IgD-negative memory B cell (primary cell): ENCODE data around the gene FAM13B. TPM values are rescaled to one million over a fixed set of nuclear protein-coding genes. Genes with fewer than 3 reads are reported as not detected.

Source experiments
- H3K27ac Mint-ChIP-seq, 3 donors: one replicate each; pipeline ENCODE4 v1.8.0; 2020 to 2022; ENCODE audit warnings: mild to moderate bottlenecking in 3 of 3, mixed read lengths in 3 of 3, moderate library complexity in 1 of 3
- H3K27me3 Mint-ChIP-seq: one replicate; pipeline ENCODE4 v1.8.0; 2021; ENCODE audit warnings: mixed read lengths
- H3K36me3 Mint-ChIP-seq: one replicate; pipeline ENCODE4 v1.8.0; 2020; ENCODE audit warnings: mild to moderate bottlenecking, mixed read lengths
- H3K4me1 Mint-ChIP-seq, 3 donors: one replicate each; pipeline ENCODE4 v1.8.0; 2020 to 2022; ENCODE audit warnings: mixed read lengths in 3 of 3, mild to moderate bottlenecking in 1 of 3
- H3K4me3 Mint-ChIP-seq, 4 donors: one replicate each; pipeline ENCODE4 v1.8.0; 2020 to 2022; ENCODE audit warnings: mild to moderate bottlenecking in 4 of 4, mixed read lengths in 4 of 4, moderate library complexity in 3 of 4
- H3K9me3 Mint-ChIP-seq, 3 donors: one replicate each; pipeline ENCODE4 v1.8.0; 2020 to 2021; ENCODE audit warnings: mixed read lengths in 3 of 3, mild to moderate bottlenecking in 1 of 3
- polyA plus RNA-seq: library from polyadenylated mRNA; unstranded; fragments of 300-500 nt; fragmentation: Illumina TruSeq; gene quantifications from one replicate; pipeline ENCODE4 v1.2.3, GENCODE V29; 2021

Gene FAM13B
- polyA plus RNA-seq, 1 donor from 2014 or later, result 34.2 TPM

GRCh38 chr5:137921931-137922330, 110.9 kb downstream of the FAM13B start:
- no peaks in the 10 kb centered on the region for H3K27me3 Mint-ChIP-seq
- H3K4me1 Mint-ChIP-seq, result peaks cover 0 to 3% (median 0%) of the 10 kb centered on the region in 3 donors
- peaks cover 0 to under 1% (median under 1%) of the 10 kb centered on the region in 3 donors for H3K9me3 Mint-ChIP-seq
- peaks cover 1% of the 10 kb centered on the region for H3K36me3 Mint-ChIP-seq
- no peak overlapping the region for H3K27ac Mint-ChIP-seq
- no peak overlapping the region for H3K4me3 Mint-ChIP-seq

GRCh38 chr5:137916923-137917322, 116.0 kb downstream of the FAM13B start:
- no peak overlapping the region for H3K4me3 Mint-ChIP-seq

GRCh38 chr5:137914758-137915157, 118.1 kb downstream of the FAM13B start:
- H3K36me3 Mint-ChIP-seq, result peaks cover 1% of the 10 kb centered on the region
- H3K27me3 Mint-ChIP-seq, result peaks cover 1% of the 10 kb centered on the region
- H3K4me3 Mint-ChIP-seq, result no peak overlapping the region
- H3K9me3 Mint-ChIP-seq, result peaks cover 1 to 14% (median 8%) of the 10 kb centered on the region in 3 donors
- no peaks in the 10 kb centered on the region for H3K4me1 Mint-ChIP-seq
- no peak overlapping the region for H3K27ac Mint-ChIP-seq

More at GRCh38 chr5:137916923-137917322, 116.0 kb downstream of the FAM13B start:
- Mint-ChIP-seq H3K9me3 (peaks cover 1 to 14% (median 8%) of the 10 kb centered on the region in 3 donors), H3K4me1 (no peaks in the 10 kb centered on the region), H3K36me3 (peaks cover 1% of the 10 kb centered on the region), H3K27me3 (no peaks in the 10 kb centered on the region), H3K27ac (no peak overlapping the region)

GRCh38 chr5:137902408-137903133, 130.3 kb downstream of the FAM13B start:
- H3K27me3 Mint-ChIP-seq, result no peaks in the 10 kb centered on the region
- no peak overlapping the region for H3K4me3 Mint-ChIP-seq
- H3K9me3 Mint-ChIP-seq, result no peaks in the 10 kb centered on the region
- H3K27ac Mint-ChIP-seq, result no peak overlapping the region
- H3K36me3 Mint-ChIP-seq, result no peaks in the 10 kb centered on the region
- peaks cover 2 to 19% (median 12%) of the 10 kb centered on the region in 3 donors for H3K4me1 Mint-ChIP-seq

- Mint-ChIP-seq H3K27ac (peak overlapping the region in 1 of 3 donors; percentile 88), H3K4me1 (peaks cover 4 to 19% (median 16%) of the 10 kb centered on the region in 3 donors), H3K36me3 (no peaks in the 10 kb centered on the region)
Measured at GRCh38 chr5:137901011-137901817, 131.7 kb downstream of the FAM13B start.

GRCh38 chr5:137899493-137899892, 133.4 kb downstream of the FAM13B start:
- peaks cover 0 to 1% (median 0%) of the 10 kb centered on the region in 3 donors for H3K9me3 Mint-ChIP-seq
- H3K36me3 Mint-ChIP-seq, result no peaks in the 10 kb centered on the region
- H3K27ac Mint-ChIP-seq, result no peak overlapping the region
- H3K4me3 Mint-ChIP-seq, result no peak overlapping the region
- no peaks in the 10 kb centered on the region for H3K27me3 Mint-ChIP-seq
- peaks cover 4 to 26% (median 17%) of the 10 kb centered on the region in 3 donors for H3K4me1 Mint-ChIP-seq

More at GRCh38 chr5:137901011-137901817, 131.7 kb downstream of the FAM13B start:
- H3K4me3 Mint-ChIP-seq, result peak overlapping the region in 2 of 4 donors; percentile 66 to 76
- H3K27me3 Mint-ChIP-seq, result no peaks in the 10 kb centered on the region
- H3K9me3 Mint-ChIP-seq, result no peaks in the 10 kb centered on the region

GRCh38 chr5:137896560-137896959, 136.3 kb downstream of the FAM13B start:
- Mint-ChIP-seq H3K9me3 (peaks cover 0 to 2% (median 0%) of the 10 kb centered on the region in 3 donors), H3K4me3 (no peak overlapping the region), H3K36me3 (no peaks in the 10 kb centered on the region), H3K27ac (no peak overlapping the region), H3K27me3 (no peaks in the 10 kb centered on the region), H3K4me1 (peaks cover 4 to 24% (median 17%) of the 10 kb centered on the region in 3 donors)

- Mint-ChIP-seq H3K27ac (no peak overlapping the region), H3K9me3 (peaks cover 0 to 2% (median 0%) of the 10 kb centered on the region in 3 donors), H3K27me3 (no peaks in the 10 kb centered on the region), H3K36me3 (no peaks in the 10 kb centered on the region), H3K4me3 (no peak overlapping the region), H3K4me1 (peaks cover 4 to 14% (median 14%) of the 10 kb centered on the region in 3 donors)
Measured at GRCh38 chr5:137894586-137894985, 138.3 kb downstream of the FAM13B start.

- H3K9me3 Mint-ChIP-seq, result peaks cover 0 to 2% (median 0%) of the 10 kb centered on the region in 3 donors
- peak overlapping the region in 2 of 4 donors; percentile 39 to 73 for H3K4me3 Mint-ChIP-seq
- H3K4me1 Mint-ChIP-seq, result peaks cover 8 to 25% (median 22%) of the 10 kb centered on the region in 3 donors
- H3K27ac Mint-ChIP-seq, result peak overlapping the region in 1 of 3 donors; percentile 59
- H3K27me3 Mint-ChIP-seq, result no peaks in the 10 kb centered on the region
- H3K36me3 Mint-ChIP-seq, result no peaks in the 10 kb centered on the region
Measured at GRCh38 chr5:137891849-137892248, 141.0 kb downstream of the FAM13B start.

GRCh38 chr5:137890845-137891244, 142.0 kb downstream of the FAM13B start:
- Mint-ChIP-seq H3K4me3 (peak overlapping the region in 2 of 4 donors; percentile 33 to 37), H3K27me3 (no peaks in the 10 kb centered on the region), H3K27ac (peak overlapping the region in 1 of 3 donors; percentile 11)

GRCh38 chr5:137888863-137889759, 143.8 kb downstream of the FAM13B start, which contains the start of gene PKD2L2:
TSS of gene PKD2L2 (plus strand) at chr5:137889457. CDS start at chr5:137889492, 35 bp downstream.
- peak within 1 kb of the TSS; percentile 90 to 96 (median 93) for H3K4me3 Mint-ChIP-seq
- no peaks in the 10 kb centered on the region for H3K27me3 Mint-ChIP-seq
- no peaks in the 10 kb centered on the region for H3K36me3 Mint-ChIP-seq
- H3K4me1 Mint-ChIP-seq, result peaks cover 8 to 16% (median 15%) of the 10 kb centered on the region in 3 donors
- H3K27ac Mint-ChIP-seq, result peak within 1 kb of the TSS; percentile 92 to 97 (median 96)
- no peaks in the 10 kb centered on the region for H3K9me3 Mint-ChIP-seq

More at GRCh38 chr5:137890845-137891244, 142.0 kb downstream of the FAM13B start:
- Mint-ChIP-seq H3K4me1 (peaks cover 8 to 25% (median 18%) of the 10 kb centered on the region in 3 donors), H3K9me3 (peaks cover 0 to 2% (median 0%) of the 10 kb centered on the region in 3 donors), H3K36me3 (no peaks in the 10 kb centered on the region)

GRCh38 chr5:137888466-137888862, 144.4 kb downstream of the FAM13B start:
- no peaks in the 10 kb centered on the region for H3K27me3 Mint-ChIP-seq
- H3K27ac Mint-ChIP-seq, result peak overlapping the region; percentile 92 to 97 (median 96)
- H3K36me3 Mint-ChIP-seq, result no peaks in the 10 kb centered on the region
- peaks cover 8 to 16% (median 15%) of the 10 kb centered on the region in 3 donors for H3K4me1 Mint-ChIP-seq
- peak overlapping the region; percentile 90 to 96 (median 93) for H3K4me3 Mint-ChIP-seq
- no peaks in the 10 kb centered on the region for H3K9me3 Mint-ChIP-seq
